ENCODE measurements around the gene TNNI3. TPM values are rescaled to one million over a fixed set of nuclear protein-coding genes. Genes with fewer than 3 reads are reported as not detected.

Gene TNNI3
- total and polyA plus RNA-seq, 9 of the 15 experiments (the other 6 are each of a cell fraction or from before 2014, with no cell fraction given), result 4.7 to 158 (median 42.0) TPM

DNA sequence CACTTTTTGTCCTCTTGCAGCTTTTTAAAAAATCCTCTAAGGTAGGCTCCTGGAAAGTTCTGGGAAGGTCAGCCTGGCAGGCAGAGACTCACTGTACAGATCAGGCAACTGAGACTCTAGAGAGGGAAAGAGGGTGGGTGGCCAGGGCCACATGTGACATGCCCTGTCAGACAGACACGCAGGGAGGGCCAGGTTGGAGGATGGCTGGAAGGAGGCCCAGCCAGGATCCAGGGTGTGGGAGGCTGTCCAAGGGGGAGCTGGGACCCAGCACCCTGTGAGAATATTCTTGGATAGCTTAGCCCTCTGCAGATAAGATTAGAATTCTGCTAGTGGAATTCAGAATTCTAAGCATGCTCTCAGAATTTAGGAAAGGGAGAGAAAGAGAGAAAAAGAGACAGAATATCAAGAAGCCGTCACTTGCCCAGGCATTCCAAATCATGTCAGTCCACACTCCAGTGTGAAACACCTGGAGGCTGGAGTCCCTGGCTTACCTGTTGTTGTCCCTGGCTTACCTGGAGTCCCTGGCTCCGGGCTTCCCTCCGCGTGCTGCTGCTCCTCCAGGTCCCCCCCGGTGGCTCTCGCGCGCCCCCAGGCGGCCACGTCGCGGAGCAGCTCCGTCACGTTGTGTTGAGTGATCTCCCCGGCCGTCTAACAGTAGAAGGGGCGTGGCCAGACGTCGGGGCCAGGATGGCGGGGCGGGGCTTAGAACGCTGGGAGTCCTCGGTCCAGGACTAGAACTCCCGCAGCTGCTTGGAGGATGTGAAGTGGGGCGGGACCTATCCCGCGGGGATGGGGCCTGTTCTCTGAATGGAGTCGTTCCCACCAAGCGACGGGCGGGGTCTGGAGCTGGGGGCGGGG lies 2.8 kb upstream of the TNNI3 start (continued):
- TF ChIP-seq JUND (IDR thresholded peaks at IDR 0.05; ENCODE audit: borderline replicate concordance, low read depth, low read length) (peak; percentile 73; the same call in 1 of the 2 replicates), JUND (tag; IDR thresholded peaks at IDR 0.05; ENCODE audit: borderline replicate concordance, low read depth, low read length) (peak; percentile 26; the same call in 1 of the 3 replicates), GABPB1 (CRISPR knock-in tag; IDR thresholded peaks at IDR 0.05) (peak; percentile 84), TAF1 (IDR thresholded peaks at IDR 0.05; ENCODE audit: control insufficient read depth, extremely low read depth, insufficient read depth, low read length, severe bottlenecking) (peak; percentile 52), XRCC5 (IDR thresholded peaks at IDR 0.05; ENCODE audit: low read depth, low read length) (peak; percentile 94), PTRF (tag; IDR thresholded peaks at IDR 0.05) (no peak), SMARCA4 (IDR thresholded peaks at IDR 0.05) (peak; percentile 60; the same call in 1 of the 2 replicates), CREB1 (IDR thresholded peaks at IDR 0.05) (peak; percentile 82), CREB1 (CRISPR knock-in tag; IDR thresholded peaks at IDR 0.05) (peak; percentile 94), RBFOX2 (IDR thresholded peaks at IDR 0.05; ENCODE audit: low read depth, low read length) (peak; percentile 67), GATAD2A (IDR thresholded peaks at IDR 0.05) (0 out of 2 replicates have a peak, but pooled peaks have one; percentile 65), NBN (IDR thresholded peaks at IDR 0.05; ENCODE audit: low read depth) (peak; percentile 66; the same call in 1 of the 2 replicates), TOE1 (IDR thresholded peaks at IDR 0.05; ENCODE audit: borderline replicate concordance) (peak; percentile 75), TOE1 (CRISPR knock-in tag; IDR thresholded peaks at IDR 0.05; ENCODE audit: borderline replicate concordance, low read depth) (no peak), CREM (IDR thresholded peaks at IDR 0.05; ENCODE audit: low read depth) (peak; percentile 93), MAZ (CRISPR knock-in tag; conservative IDR thresholded peaks at IDR 0.05 in 1 of 2, IDR thresholded peaks at IDR 0.05 in 1 of 2) (peak; percentile 92 to 99)
- TF ChIP-seq, protein P1, sequence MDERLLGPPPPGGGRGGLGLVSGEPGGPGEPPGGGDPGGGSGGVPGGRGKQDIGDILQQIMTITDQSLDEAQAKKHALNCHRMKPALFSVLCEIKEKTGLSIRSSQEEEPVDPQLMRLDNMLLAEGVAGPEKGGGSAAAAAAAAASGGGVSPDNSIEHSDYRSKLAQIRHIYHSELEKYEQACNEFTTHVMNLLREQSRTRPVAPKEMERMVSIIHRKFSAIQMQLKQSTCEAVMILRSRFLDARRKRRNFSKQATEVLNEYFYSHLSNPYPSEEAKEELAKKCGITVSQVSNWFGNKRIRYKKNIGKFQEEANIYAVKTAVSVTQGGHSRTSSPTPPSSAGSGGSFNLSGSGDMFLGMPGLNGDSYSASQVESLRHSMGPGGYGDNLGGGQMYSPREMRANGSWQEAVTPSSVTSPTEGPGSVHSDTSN (CRISPR knock-in tag; IDR thresholded peaks at IDR 0.05; ENCODE audit: low read depth), result peak; percentile 72
- TF ChIP-seq, protein P1 (tag; conservative IDR thresholded peaks at IDR 0.05; ENCODE audit: low read depth), result peak; percentile 91
- TF ChIP-seq, protein P2, sequence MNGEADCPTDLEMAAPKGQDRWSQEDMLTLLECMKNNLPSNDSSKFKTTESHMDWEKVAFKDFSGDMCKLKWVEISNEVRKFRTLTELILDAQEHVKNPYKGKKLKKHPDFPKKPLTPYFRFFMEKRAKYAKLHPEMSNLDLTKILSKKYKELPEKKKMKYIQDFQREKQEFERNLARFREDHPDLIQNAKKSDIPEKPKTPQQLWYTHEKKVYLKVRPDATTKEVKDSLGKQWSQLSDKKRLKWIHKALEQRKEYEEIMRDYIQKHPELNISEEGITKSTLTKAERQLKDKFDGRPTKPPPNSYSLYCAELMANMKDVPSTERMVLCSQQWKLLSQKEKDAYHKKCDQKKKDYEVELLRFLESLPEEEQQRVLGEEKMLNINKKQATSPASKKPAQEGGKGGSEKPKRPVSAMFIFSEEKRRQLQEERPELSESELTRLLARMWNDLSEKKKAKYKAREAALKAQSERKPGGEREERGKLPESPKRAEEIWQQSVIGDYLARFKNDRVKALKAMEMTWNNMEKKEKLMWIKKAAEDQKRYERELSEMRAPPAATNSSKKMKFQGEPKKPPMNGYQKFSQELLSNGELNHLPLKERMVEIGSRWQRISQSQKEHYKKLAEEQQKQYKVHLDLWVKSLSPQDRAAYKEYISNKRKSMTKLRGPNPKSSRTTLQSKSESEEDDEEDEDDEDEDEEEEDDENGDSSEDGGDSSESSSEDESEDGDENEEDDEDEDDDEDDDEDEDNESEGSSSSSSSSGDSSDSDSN (IDR thresholded peaks at IDR 0.05; ENCODE audit: borderline replicate concordance in 1 of 2, low read depth in 2 of 2, low read length in 2 of 2), result peak in 1 of 2 experiments; percentile 60; a peak in 1 of 4 replicates
- TF ChIP-seq, protein P3, sequence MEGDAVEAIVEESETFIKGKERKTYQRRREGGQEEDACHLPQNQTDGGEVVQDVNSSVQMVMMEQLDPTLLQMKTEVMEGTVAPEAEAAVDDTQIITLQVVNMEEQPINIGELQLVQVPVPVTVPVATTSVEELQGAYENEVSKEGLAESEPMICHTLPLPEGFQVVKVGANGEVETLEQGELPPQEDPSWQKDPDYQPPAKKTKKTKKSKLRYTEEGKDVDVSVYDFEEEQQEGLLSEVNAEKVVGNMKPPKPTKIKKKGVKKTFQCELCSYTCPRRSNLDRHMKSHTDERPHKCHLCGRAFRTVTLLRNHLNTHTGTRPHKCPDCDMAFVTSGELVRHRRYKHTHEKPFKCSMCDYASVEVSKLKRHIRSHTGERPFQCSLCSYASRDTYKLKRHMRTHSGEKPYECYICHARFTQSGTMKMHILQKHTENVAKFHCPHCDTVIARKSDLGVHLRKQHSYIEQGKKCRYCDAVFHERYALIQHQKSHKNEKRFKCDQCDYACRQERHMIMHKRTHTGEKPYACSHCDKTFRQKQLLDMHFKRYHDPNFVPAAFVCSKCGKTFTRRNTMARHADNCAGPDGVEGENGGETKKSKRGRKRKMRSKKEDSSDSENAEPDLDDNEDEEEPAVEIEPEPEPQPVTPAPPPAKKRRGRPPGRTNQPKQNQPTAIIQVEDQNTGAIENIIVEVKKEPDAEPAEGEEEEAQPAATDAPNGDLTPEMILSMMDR (IDR thresholded peaks at IDR 0.05 in 2 of 3, conservative IDR thresholded peaks at IDR 0.05 in 1 of 3; ENCODE audit: insufficient read depth in 2 of 3, low read depth in 1 of 3, low read length in 3 of 3), result peak; percentile 97 to 98 (median 97)
